Mesothelial cell of epicardium (in vitro differentiated cells): ENCODE results near the gene EEF1A2. TPM values are rescaled to one million over a fixed set of nuclear protein-coding genes. Genes with fewer than 3 reads are reported as not detected.

Experiments
- DNase-seq, 2 experiments: peaks; one replicate each; pipeline ENCODE4 v3.0.0; 2021; ENCODE audit warnings: low spot score in 2 of 2; ENCODE audit not compliant: unreplicated experiment in 2 of 2
- H3K27ac Mint-ChIP-seq: 2 replicates; pipeline ENCODE4 v1.8.0; 2021; ENCODE audit warnings: mixed read lengths
- H3K27me3 Mint-ChIP-seq: 2 replicates; pipeline ENCODE4 v1.8.0; 2021; ENCODE audit warnings: low read depth, mixed read lengths
- H3K36me3 Mint-ChIP-seq: 2 replicates; pipeline ENCODE4 v1.8.0; 2021; ENCODE audit warnings: mixed read lengths
- H3K4me1 Mint-ChIP-seq: 2 replicates; pipeline ENCODE4 v1.8.0; 2021; ENCODE audit warnings: mixed read lengths
- H3K4me3 Mint-ChIP-seq: 2 replicates; pipeline ENCODE4 v1.8.0; 2021; ENCODE audit warnings: mild to moderate bottlenecking, moderate library complexity, mixed read lengths
- H3K9me3 Mint-ChIP-seq: 2 replicates; pipeline ENCODE4 v1.8.0; 2021; ENCODE audit warnings: mixed read lengths
- total RNA-seq: library from RNA; stranded (reverse); gene quantifications from 3 replicates; pipeline ENCODE4 v1.2.1, GENCODE V29; 2021
- TF ChIP-seq, protein P1 (sequence below): fragments of 200-600 bp; sonication (generic); IDR thresholded peaks from one replicate; pipeline ENCODE4 v1.5.0; 2021; ENCODE audit warnings: antibody characterized with exemption; ENCODE audit not compliant: unreplicated experiment

Gene EEF1A2
- total RNA-seq, 1 donor from 2014 or later = 14.6 TPM

GRCh38 chr20:63452821-63453523, 45.9 kb downstream of the EEF1A2 start:
- H3K36me3 Mint-ChIP-seq = no peaks in the 10 kb centered on the region
- no peak overlapping the region for H3K27ac Mint-ChIP-seq
- TF ChIP-seq, protein P1, sequence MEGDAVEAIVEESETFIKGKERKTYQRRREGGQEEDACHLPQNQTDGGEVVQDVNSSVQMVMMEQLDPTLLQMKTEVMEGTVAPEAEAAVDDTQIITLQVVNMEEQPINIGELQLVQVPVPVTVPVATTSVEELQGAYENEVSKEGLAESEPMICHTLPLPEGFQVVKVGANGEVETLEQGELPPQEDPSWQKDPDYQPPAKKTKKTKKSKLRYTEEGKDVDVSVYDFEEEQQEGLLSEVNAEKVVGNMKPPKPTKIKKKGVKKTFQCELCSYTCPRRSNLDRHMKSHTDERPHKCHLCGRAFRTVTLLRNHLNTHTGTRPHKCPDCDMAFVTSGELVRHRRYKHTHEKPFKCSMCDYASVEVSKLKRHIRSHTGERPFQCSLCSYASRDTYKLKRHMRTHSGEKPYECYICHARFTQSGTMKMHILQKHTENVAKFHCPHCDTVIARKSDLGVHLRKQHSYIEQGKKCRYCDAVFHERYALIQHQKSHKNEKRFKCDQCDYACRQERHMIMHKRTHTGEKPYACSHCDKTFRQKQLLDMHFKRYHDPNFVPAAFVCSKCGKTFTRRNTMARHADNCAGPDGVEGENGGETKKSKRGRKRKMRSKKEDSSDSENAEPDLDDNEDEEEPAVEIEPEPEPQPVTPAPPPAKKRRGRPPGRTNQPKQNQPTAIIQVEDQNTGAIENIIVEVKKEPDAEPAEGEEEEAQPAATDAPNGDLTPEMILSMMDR = no peak
- no peak for DNase-seq
- H3K4me1 Mint-ChIP-seq = peaks cover 14% of the 10 kb centered on the region
- no peak overlapping the region for H3K4me3 Mint-ChIP-seq
- peaks cover 40% of the 10 kb centered on the region for H3K27me3 Mint-ChIP-seq
- H3K9me3 Mint-ChIP-seq = no peaks in the 10 kb centered on the region

- Mint-ChIP-seq H3K4me3 (no peak overlapping the region), H3K27me3 (peaks cover 44% of the 10 kb centered on the region), H3K36me3 (no peaks in the 10 kb centered on the region), H3K27ac (no peak overlapping the region), H3K4me1 (peaks cover 18% of the 10 kb centered on the region), H3K9me3 (no peaks in the 10 kb centered on the region)
- no peak for DNase-seq
- TF ChIP-seq, protein P1 = no peak
These were observed 46.5 kb downstream of the EEF1A2 start for GRCh38 chr20:63452341-63452740.

GRCh38 chr20:63451821-63452220, 47.1 kb downstream of the EEF1A2 start:
- TF ChIP-seq, protein P1 = no peak
- Mint-ChIP-seq H3K4me1 (peaks cover 20% of the 10 kb centered on the region), H3K27ac (no peak overlapping the region), H3K27me3 (peaks cover 48% of the 10 kb centered on the region), H3K36me3 (no peaks in the 10 kb centered on the region), H3K9me3 (no peaks in the 10 kb centered on the region), H3K4me3 (no peak overlapping the region)
- DNase-seq = no peak

- Mint-ChIP-seq H3K4me1 (peaks cover 18% of the 10 kb centered on the region), H3K4me3 (no peak overlapping the region), H3K36me3 (no peaks in the 10 kb centered on the region), H3K27me3 (peaks cover 40% of the 10 kb centered on the region), H3K27ac (no peak overlapping the region), H3K9me3 (no peaks in the 10 kb centered on the region)
- DNase-seq = no peak
- TF ChIP-seq, protein P1 = no peak
These were observed 48.8 kb downstream of the EEF1A2 start for GRCh38 chr20:63449796-63450730.

- Mint-ChIP-seq H3K4me1 (peaks cover 10% of the 10 kb centered on the region), H3K27ac (no peak overlapping the region), H3K4me3 (no peak overlapping the region), H3K27me3 (peaks cover 29% of the 10 kb centered on the region), H3K9me3 (no peaks in the 10 kb centered on the region), H3K36me3 (no peaks in the 10 kb centered on the region)
- DNase-seq = no peak
- TF ChIP-seq, protein P1 = no peak
These were observed 49.9 kb downstream of the EEF1A2 start for GRCh38 chr20:63449025-63449424.
